B cell (primary cell): ENCODE measurements around the gene CETP. TPM values are rescaled to one million over a fixed set of nuclear protein-coding genes. Genes with fewer than 3 reads are reported as not detected.

Experiments used
- ATAC-seq: fragments of 200-7000 bp; cut with Tn5 transposase; one replicate; pipeline ENCODE4 v1.10.0; 2021; ENCODE audit warnings: low read depth, mild to moderate bottlenecking, moderate number of reproducible peaks, moderate library complexity
- CTCF ChIA-PET: fragments of 350-600 bp; sonication (Branson Sonifier 250); formaldehyde crosslinking; loops from one replicate; lab custom pipeline; 2021; ENCODE audit warnings: antibody characterized with exemption, inconsistent platforms; lab: Charles Lee
- POLR2A ChIA-PET: fragments of 350-600 bp; sonication (Branson Sonifier 250); formaldehyde crosslinking; loops from one replicate; lab custom pipeline; 2021; ENCODE audit warnings: antibody characterized with exemption; lab: Charles Lee
- DNase-seq: peaks from one replicate; pipeline ENCODE4 v3.0.0; 2013
- H2AFZ ChIP-seq: 2 replicates; pipeline ENCODE4 v1.6.1; 2012; ENCODE audit warnings: mild to moderate bottlenecking, low read depth, low read length; ENCODE audit not compliant: insufficient read depth, poor library complexity, severe bottlenecking
- H3K27ac ChIP-seq, 2 donors: 1 replicate in 1 of 2; 2 replicates in 1 of 2; pipeline ENCODE4 v1.5.1; 2012 to 2013; ENCODE audit warnings: low read length in 2 of 2, mild to moderate bottlenecking in 2 of 2, moderate library complexity in 1 of 2
- H3K27me3 ChIP-seq, 4 experiments: fragments of 200-600 bp in 1 of 4; sonication (generic) in 1 of 4; replicated peaks in 1 of 4; 1 replicate in 2 of 4; 2 replicates in 2 of 4; pipeline versions ENCODE4 v1.6.1 to v1.7.0; 2013 to 2016; ENCODE audit warnings: low read length in 3 of 4, mild to moderate bottlenecking in 2 of 4, mixed read lengths in 1 of 4, moderate library complexity in 1 of 4; ENCODE audit not compliant: insufficient read depth in 4 of 4, control insufficient read depth in 3 of 4; ENCODE audit errors: control extremely low read depth in 1 of 4
- H3K36me3 ChIP-seq, 2 experiments: replicated peaks in 1 of 2; 1 replicate in 1 of 2; 2 replicates in 1 of 2; pipeline versions ENCODE4 v1.6.1 to v1.7.1; 2013; ENCODE audit warnings: low read length in 1 of 2; ENCODE audit not compliant: insufficient read depth in 2 of 2, control insufficient read depth in 1 of 2; ENCODE audit errors: control extremely low read depth in 1 of 2, extremely low read depth in 1 of 2
- H3K4me1 ChIP-seq, 2 donors: fragments of 200-600 bp in 1 of 2; sonication (generic) in 1 of 2; 1 replicate in 1 of 2; 2 replicates in 1 of 2; pipeline versions ENCODE4 v1.5.1 to v1.6.1; 2013 to 2017; ENCODE audit warnings: low read length in 2 of 2; ENCODE audit not compliant: control insufficient read depth in 2 of 2, insufficient read depth in 2 of 2
- H3K4me2 ChIP-seq: replicated peaks from 2 replicates; pipeline ENCODE3; 2012; ENCODE audit warnings: mild to moderate bottlenecking, low read depth, low read length; ENCODE audit not compliant: poor library complexity, severe bottlenecking
- H3K4me3 ChIP-seq, 5 experiments: fragments of 200-600 bp in 1 of 5; sonication (generic) in 1 of 5; 1 replicate in 3 of 5; 2 replicates in 2 of 5; pipeline versions ENCODE4 v1.5.1 to v1.7.0; 2011 to 2016; ENCODE audit warnings: low read length in 4 of 5, mild to moderate bottlenecking in 4 of 5, low read depth in 2 of 5, control low read depth in 1 of 5, moderate library complexity in 1 of 5; ENCODE audit not compliant: insufficient read depth in 1 of 5; ENCODE audit errors: control extremely low read depth in 1 of 5, extremely low read depth in 1 of 5
- H3K79me2 ChIP-seq: fragments of 200-600 bp; sonication (generic); one replicate; pipeline ENCODE4 v1.6.0; 2016; ENCODE audit warnings: low read length; ENCODE audit not compliant: control insufficient read depth, insufficient read depth
- H3K9ac ChIP-seq: fragments of 200-600 bp; sonication (generic); 2 replicates; pipeline ENCODE4 v1.6.1; 2017; ENCODE audit warnings: mild to moderate bottlenecking, low read length, moderate library complexity
- H3K9me3 ChIP-seq, 3 donors: one replicate each; pipeline versions ENCODE4 v1.6.1 to v1.7.1; 2013; ENCODE audit warnings: low read length in 2 of 3; ENCODE audit not compliant: control insufficient read depth in 2 of 3, insufficient read depth in 1 of 3; ENCODE audit errors: control extremely low read depth in 1 of 3
- H4K20me1 ChIP-seq: 2 replicates; pipeline ENCODE4 v1.6.0; 2012; ENCODE audit warnings: mild to moderate bottlenecking, low read length; ENCODE audit not compliant: insufficient read depth, control insufficient read depth, poor library complexity, severe bottlenecking
- H3K27ac Mint-ChIP-seq: one replicate; pipeline ENCODE4 v1.8.0; 2021; ENCODE audit warnings: mixed read lengths
- H3K27me3 Mint-ChIP-seq: one replicate; pipeline ENCODE4 v1.8.0; 2021; ENCODE audit warnings: mixed read lengths
- H3K4me1 Mint-ChIP-seq: one replicate; pipeline ENCODE4 v1.8.0; 2021; ENCODE audit warnings: mixed read lengths
- H3K4me3 Mint-ChIP-seq: one replicate; pipeline ENCODE4 v1.8.0; 2021; ENCODE audit warnings: mixed read lengths
- H3K9me3 Mint-ChIP-seq: one replicate; pipeline ENCODE4 v1.8.0; 2022; ENCODE audit warnings: mixed read lengths; ENCODE audit not compliant: insufficient read depth
- EZH2 ChIP-seq: IDR thresholded peaks from 2 replicates; pipeline ENCODE4 v1.6.1; 2012; ENCODE audit warnings: borderline replicate concordance, low read depth, mild to moderate bottlenecking, moderate library complexity, low read length; ENCODE audit not compliant: insufficient read depth, poor library complexity, severe bottlenecking
- WGBS: methylation state at CpG from one replicate; pipeline ENCODE4 v1.1.5; 2013; ENCODE audit warnings: missing lambda C conversion rate; ENCODE audit not compliant: insufficient coverage; 5-methylcytosine and 5-hydroxymethylcytosine counted together
- intact Hi-C: fragments of 100-400 bp; cut with micrococcal nuclease; formaldehyde crosslinking; loops from one replicate; pipeline ENCODE4 v1.10.0; 2022
- polyA plus RNA-seq: library from polyadenylated mRNA; depleted of rRNA; stranded (reverse); fragments of >200 nt; gene quantifications from 2 replicates; pipeline ENCODE4 v1.2.3, GENCODE V29; 2012
- total RNA-seq, 2 donors: library from RNA; stranded (reverse); fragments of 120-200 nt in 1 of 2; gene quantifications; 1 replicate in 1 of 2; 2 replicates in 1 of 2; pipeline versions ENCODE4 v1.2.3 to v1.2.4, GENCODE V29; 2013 to 2022
- TF ChIP-seq, protein P1 (sequence below): fragments of 200-600 bp; IDR thresholded peaks from one replicate; pipeline ENCODE4 v1.8.0; 2022; ENCODE audit warnings: antibody characterized with exemption, mild to moderate bottlenecking

The CETP gene
- total and polyA plus RNA-seq, 2 donors (not counting 1 experiment from before 2014, with no cell fraction given) = 0.18 to 1.3 TPM

DNA sequence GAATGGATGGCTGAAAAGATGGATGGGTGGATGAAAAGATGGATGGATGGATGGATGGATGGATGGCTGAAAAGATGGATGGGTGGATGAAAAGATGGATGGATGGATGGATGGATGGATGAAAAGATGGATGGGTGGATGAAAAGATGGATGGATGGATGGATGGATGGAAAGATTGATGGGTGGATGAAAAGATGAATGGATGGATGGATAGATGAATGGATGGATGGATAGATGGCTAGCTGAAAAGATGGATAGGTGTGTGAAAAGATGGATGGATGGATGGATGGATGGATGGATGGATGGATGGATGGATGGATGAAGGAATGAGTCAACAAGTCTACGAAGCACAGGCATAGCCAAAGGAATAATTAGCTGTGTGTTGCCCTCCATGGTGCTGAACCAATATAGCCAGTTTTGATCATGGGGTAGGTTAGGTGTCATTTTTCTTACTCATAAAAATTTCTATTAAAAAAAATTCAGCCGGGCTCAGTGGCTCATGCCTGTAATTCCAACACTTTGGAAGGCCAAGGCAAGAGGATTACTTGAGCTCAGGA, 68.7 kb downstream of the CETP start:
- Mint-ChIP-seq H3K4me3 (no peak overlapping the region), H3K27me3 (no peaks in the 10 kb centered on the region), H3K4me1 (peaks cover 31% of the 10 kb centered on the region), H3K9me3 (no peaks in the 10 kb centered on the region), H3K27ac (no peak overlapping the region)
- H3K4me3 ChIP-seq = no peak overlapping the region
- H3K27ac ChIP-seq = no peak overlapping the region
- DNase-seq (no peak), ATAC-seq (no peak)
- no peaks in the 10 kb centered on the region for H3K27me3 ChIP-seq
- peaks cover 0 to 29% of the 10 kb centered on the region in 2 donors for H3K4me1 ChIP-seq
- H3K9me3 ChIP-seq = no peaks in the 10 kb centered on the region
- H2AFZ ChIP-seq = no peak overlapping the region
- ChIA-PET POLR2A (interaction anchor here (0.6 to 0.9 kb wide), 2 partner anchors 11 to 19 kb away, joined by 3 read pairs; no protein-coding TSS in a partner anchor), CTCF (interaction anchor here (0.6 to 2.3 kb wide), 5 partner anchors 8 to 93 kb away, joined by 3 to 5 read pairs (median 3); no protein-coding TSS in a partner anchor)
- H3K36me3 ChIP-seq = peaks cover 3 to 78% of the 10 kb centered on the region in 2 experiments
- no peak overlapping the region for H3K9ac ChIP-seq
- no peak for TF ChIP-seq EZH2
- TF ChIP-seq, protein P1, sequence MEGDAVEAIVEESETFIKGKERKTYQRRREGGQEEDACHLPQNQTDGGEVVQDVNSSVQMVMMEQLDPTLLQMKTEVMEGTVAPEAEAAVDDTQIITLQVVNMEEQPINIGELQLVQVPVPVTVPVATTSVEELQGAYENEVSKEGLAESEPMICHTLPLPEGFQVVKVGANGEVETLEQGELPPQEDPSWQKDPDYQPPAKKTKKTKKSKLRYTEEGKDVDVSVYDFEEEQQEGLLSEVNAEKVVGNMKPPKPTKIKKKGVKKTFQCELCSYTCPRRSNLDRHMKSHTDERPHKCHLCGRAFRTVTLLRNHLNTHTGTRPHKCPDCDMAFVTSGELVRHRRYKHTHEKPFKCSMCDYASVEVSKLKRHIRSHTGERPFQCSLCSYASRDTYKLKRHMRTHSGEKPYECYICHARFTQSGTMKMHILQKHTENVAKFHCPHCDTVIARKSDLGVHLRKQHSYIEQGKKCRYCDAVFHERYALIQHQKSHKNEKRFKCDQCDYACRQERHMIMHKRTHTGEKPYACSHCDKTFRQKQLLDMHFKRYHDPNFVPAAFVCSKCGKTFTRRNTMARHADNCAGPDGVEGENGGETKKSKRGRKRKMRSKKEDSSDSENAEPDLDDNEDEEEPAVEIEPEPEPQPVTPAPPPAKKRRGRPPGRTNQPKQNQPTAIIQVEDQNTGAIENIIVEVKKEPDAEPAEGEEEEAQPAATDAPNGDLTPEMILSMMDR = no peak
- WGBS = 100% methylated on average over 1 of the region's 2 CpGs
- H3K79me2 ChIP-seq = peaks cover 21% of the 10 kb centered on the region
- intact Hi-C loops = no loop called here
- H3K4me2 ChIP-seq = no peak overlapping the region
- no peaks in the 10 kb centered on the region for H4K20me1 ChIP-seq

DNA sequence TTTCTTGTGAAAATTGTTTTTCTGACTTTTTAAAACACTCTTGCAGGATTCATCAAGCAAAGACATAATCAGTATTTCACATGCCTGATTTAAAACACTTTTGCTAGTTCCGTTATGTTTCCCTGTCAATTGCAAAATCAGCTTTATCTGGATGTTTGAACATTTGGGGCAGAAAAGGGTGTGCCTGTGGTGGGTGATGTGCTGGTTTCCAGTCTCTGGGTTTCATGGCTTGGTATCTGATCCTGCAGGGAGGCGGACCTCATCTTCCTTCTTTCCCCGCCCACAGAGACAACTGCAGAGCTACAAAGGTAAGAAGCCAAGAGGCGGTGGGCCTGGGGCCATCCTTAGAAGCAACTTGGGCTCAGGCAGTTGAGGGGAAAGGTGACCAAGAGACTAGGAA, 69.4 kb downstream of the CETP start:
- ATAC-seq = no peak
- Histone ChIP-seq H3K9ac (no peak overlapping the region), H3K79me2 (peaks cover 22% of the 10 kb centered on the region), H3K36me3 (peaks cover 5 to 78% of the 10 kb centered on the region in 2 experiments), H3K9me3 (no peaks in the 10 kb centered on the region), H2AFZ (no peak overlapping the region), H3K4me1 (peaks cover 0 to 22% of the 10 kb centered on the region in 2 donors), H3K4me3 (no peak overlapping the region), H3K27me3 (no peaks in the 10 kb centered on the region), H4K20me1 (no peaks in the 10 kb centered on the region), H3K4me2 (no peak overlapping the region), H3K27ac (no peak overlapping the region)
- no peaks in the 10 kb centered on the region for H3K9me3 Mint-ChIP-seq
- WGBS = 100% methylated on average over 1 of the region's 4 CpGs
- ChIA-PET POLR2A (interaction anchor here (0.9 kb wide), 1 partner anchor 10 kb away, joined by 3 read pairs; no protein-coding TSS in a partner anchor), CTCF (interaction anchor here (0.6 to 2.3 kb wide), 4 partner anchors 9 to 21 kb away, joined by 3 to 5 read pairs (median 4); no protein-coding TSS in a partner anchor)
- TF ChIP-seq, protein P1 = no peak
- TF ChIP-seq EZH2 = no peak
- peaks cover 28% of the 10 kb centered on the region for H3K4me1 Mint-ChIP-seq
- intact Hi-C loops = no loop called here
- no peak overlapping the region for H3K27ac Mint-ChIP-seq
- no peaks in the 10 kb centered on the region for H3K27me3 Mint-ChIP-seq
- H3K4me3 Mint-ChIP-seq = no peak overlapping the region
- DNase-seq = no peak
